Measurements from ENCODE around the gene EGFL7. TPM values are rescaled to one million over a fixed set of nuclear protein-coding genes. Genes with fewer than 3 reads are reported as not detected.

The EGFL7 gene
- total and polyA plus RNA-seq, 2 of the 13 experiments (the other 11 are each of a cell fraction or from before 2014, with no cell fraction given), result 0.20 to 5.1 TPM

GRCh38 chr9:136644593-136645351, 17.9 kb upstream of the EGFL7 start (continued):
- TF ChIP-seq NFKB2 (CRISPR knock-in tag; IDR thresholded peaks at IDR 0.05; ENCODE audit: borderline replicate concordance), result peak; percentile 38; the same call in 1 of the 2 replicates
- TF ChIP-seq ZGPAT (CRISPR knock-in tag; IDR thresholded peaks at IDR 0.05), result peak; percentile 70; the same call in 1 of the 2 replicates
- peak; percentile 56 for TF ChIP-seq GABPB1 (CRISPR knock-in tag; IDR thresholded peaks at IDR 0.05)
- peak; percentile 35 for TF ChIP-seq AGO1 (IDR thresholded peaks at IDR 0.05; ENCODE audit: low read depth, low read length, poor library complexity, severe bottlenecking)
- TF ChIP-seq KLF6 (CRISPR knock-in tag; IDR thresholded peaks at IDR 0.05), result no peak
- TF ChIP-seq DNMT3B (CRISPR knock-in tag; conservative IDR thresholded peaks at IDR 0.05), result no peak
- no peak for TF ChIP-seq NAIF1 (CRISPR knock-in tag; IDR thresholded peaks at IDR 0.05; ENCODE audit: borderline replicate concordance)
- TF ChIP-seq ATF6 (CRISPR knock-in tag; conservative IDR thresholded peaks at IDR 0.05), result no peak
- peak; percentile 82; the same call in 1 of the 2 replicates for TF ChIP-seq HIC2 (CRISPR knock-in tag; IDR thresholded peaks at IDR 0.05; ENCODE audit: low read depth)
- 0 out of 2 replicates have a peak, but pooled peaks have one; percentile 36 for TF ChIP-seq SOX13 (IDR thresholded peaks at IDR 0.05)
- TF ChIP-seq SOX13 (CRISPR knock-in tag; conservative IDR thresholded peaks at IDR 0.05 in 1 of 2, IDR thresholded peaks at IDR 0.05 in 1 of 2), result no peak
- peak; percentile 95 for TF ChIP-seq ZNF740 (CRISPR knock-in tag; IDR thresholded peaks at IDR 0.05)
- TF ChIP-seq LCORL (IDR thresholded peaks at IDR 0.05), result no peak
- TF ChIP-seq LCORL (CRISPR knock-in tag; IDR thresholded peaks at IDR 0.05), result peak; percentile 85; the same call in 1 of the 2 replicates
- peak; percentile 89 for TF ChIP-seq RARA (CRISPR knock-in tag; IDR thresholded peaks at IDR 0.05)
- TF ChIP-seq HOXA3 (CRISPR knock-in tag; IDR thresholded peaks at IDR 0.05), result peak; percentile 58; the same call in 1 of the 2 replicates
- TF ChIP-seq ZNF446 (CRISPR knock-in tag; IDR thresholded peaks at IDR 0.05), result 0 out of 2 replicates have a peak, but pooled peaks have one; percentile 40
- TF ChIP-seq ZNF274 (CRISPR knock-in tag; IDR thresholded peaks at IDR 0.05), result peak; percentile 57; the same call in 1 of the 2 replicates
- TF ChIP-seq FOXP4 (CRISPR knock-in tag; IDR thresholded peaks at IDR 0.05), result 0 out of 2 replicates have a peak, but pooled peaks have one; percentile 8
- TF ChIP-seq MTA3 (CRISPR knock-in tag; IDR thresholded peaks at IDR 0.05), result no peak
- 0 out of 2 replicates have a peak, but pooled peaks have one; percentile 34 for TF ChIP-seq ESRRA (CRISPR knock-in tag; IDR thresholded peaks at IDR 0.05; ENCODE audit: low read depth)
- peak; percentile 61; the same call in 1 of the 2 replicates for TF ChIP-seq ZNF576 (CRISPR knock-in tag; IDR thresholded peaks at IDR 0.05)

Measured in HepG2 (cell line).